Measurements from ENCODE around the gene KCTD4.

KCTD4 gene

GRCh38 chr13:45168555-45168930, 32.3 kb downstream of the KCTD4 start:
- no peak for DNase-seq

GRCh38 chr13:45167611-45168554, 33.0 kb downstream of the KCTD4 start:
- no peak for DNase-seq

GRCh38 chr13:45166858-45167257, 34.0 kb downstream of the KCTD4 start:
- DNase-seq: no peak

GRCh38 chr13:45162821-45163220, 38.0 kb downstream of the KCTD4 start:
- no peak for DNase-seq

GRCh38 chr13:45162194-45162593, 38.7 kb downstream of the KCTD4 start:
- no peak for DNase-seq

- no peak for DNase-seq
Measured at GRCh38 chr13:45156565-45157361, 44.1 kb downstream of the KCTD4 start.

GRCh38 chr13:45149964-45150363, 50.9 kb downstream of the KCTD4 start:
- DNase-seq: no peak

GRCh38 chr13:45143346-45143751, 57.5 kb downstream of the KCTD4 start:
- no peak for DNase-seq
